Measurements from ENCODE around the gene CXCR1. TPM values are rescaled to one million over a fixed set of nuclear protein-coding genes. Genes with fewer than 3 reads are reported as not detected.
"Not testable (repeated sequence)": the region's sequence is repeated elsewhere in the genome, so short reads cannot be mapped to it uniquely, and the experiment has no call there.

The CXCR1 gene
- total RNA-seq: 2.1 TPM

GRCh38 chr2:218166791-218167190, at the start of gene CXCR1:
TSS of gene CXCR1 (minus strand) at chr2:218166962. CDS start at chr2:218165211, 1,751 bp downstream.
- no peak for DNase-seq

- no peak for DNase-seq
These were observed 49.5 kb upstream of the CXCR1 start for GRCh38 chr2:218216336-218216673.

GRCh38 chr2:218214116-218214515, 47.4 kb upstream of the CXCR1 start:
- DNase-seq: no peak

- DNase-seq: no peak
These were observed 42.3 kb upstream of the CXCR1 start for GRCh38 chr2:218209078-218209477.

GRCh38 chr2:218202266-218202665, 35.5 kb upstream of the CXCR1 start:
- DNase-seq: no peak

GRCh38 chr2:218196974-218197373, 30.2 kb upstream of the CXCR1 start:
- no peak for DNase-seq

GRCh38 chr2:218194880-218195279, 28.1 kb upstream of the CXCR1 start:
- DNase-seq: no peak

- DNase-seq: no peak
These were observed 26.9 kb upstream of the CXCR1 start for GRCh38 chr2:218193701-218194100.

GRCh38 chr2:218192902-218193430, 26.2 kb upstream of the CXCR1 start:
- no peak for DNase-seq

GRCh38 chr2:218188528-218188927, 21.8 kb upstream of the CXCR1 start:
- DNase-seq: no peak

- DNase-seq: peak; percentile 66
These were observed 20.7 kb upstream of the CXCR1 start for GRCh38 chr2:218187296-218188015.

GRCh38 chr2:218186876-218187275, 20.1 kb upstream of the CXCR1 start:
- no peak for DNase-seq

- no peak for DNase-seq
These were observed 19.6 kb upstream of the CXCR1 start for GRCh38 chr2:218186355-218186766.

- no peak for DNase-seq
These were observed 17.6 kb upstream of the CXCR1 start for GRCh38 chr2:218184331-218184730.

- no peak for DNase-seq
These were observed 13.8 kb upstream of the CXCR1 start for GRCh38 chr2:218180467-218181114.

- DNase-seq: no peak
These were observed 13.0 kb upstream of the CXCR1 start for GRCh38 chr2:218179782-218180181.

- no peak for DNase-seq
These were observed 6.1 kb upstream of the CXCR1 start for GRCh38 chr2:218172845-218173244.

GRCh38 chr2:218171744-218172143, 5.0 kb upstream of the CXCR1 start:
- DNase-seq: not testable (repeated sequence)

- no peak for DNase-seq
These were observed 3.2 kb upstream of the CXCR1 start for GRCh38 chr2:218169757-218170546.

- no peak for DNase-seq
These were observed 2.1 kb upstream of the CXCR1 start for GRCh38 chr2:218168635-218169462.

- no peak for DNase-seq
These were observed 1.3 kb upstream of the CXCR1 start for GRCh38 chr2:218168016-218168415.

- DNase-seq: no peak
These were observed 3.9 kb downstream of the CXCR1 start for GRCh38 chr2:218162814-218163213.

Data from skin of body (tissue), 2 donors.